Right atrium auricular region (tissue), 2 donors: ENCODE measurements around the gene TMEM184C. TPM values are rescaled to one million over a fixed set of nuclear protein-coding genes. Genes with fewer than 3 reads are reported as not detected.

Experiments used
- DNase-seq: peaks from one replicate; pipeline ENCODE4 v3.0.0-alpha.2; 2019; ENCODE audit warnings: low spot score
- H3K27ac ChIP-seq, 2 donors: fragments of 200-600 bp; sonication (generic); 1 replicate in 1 of 2; 2 replicates in 1 of 2; pipeline ENCODE4 v1.5.1; 2016 to 2019
- H3K27me3 ChIP-seq, 2 donors: fragments of 200-600 bp; sonication (generic); one replicate each; pipeline versions ENCODE4 v1.5.1 to v1.6.0; 2017 to 2019
- H3K36me3 ChIP-seq: fragments of 200-600 bp; sonication (generic); one replicate; pipeline ENCODE4 v1.5.1; 2016
- H3K4me1 ChIP-seq, 2 donors: fragments of 200-600 bp; sonication (generic); one replicate each; pipeline versions ENCODE4 v1.5.1 to v1.6.0; 2017 to 2019
- H3K4me3 ChIP-seq, 2 donors: fragments of 200-600 bp; sonication (generic); 1 replicate in 1 of 2; 2 replicates in 1 of 2; pipeline ENCODE4 v1.5.1; 2017 to 2019; ENCODE audit warnings: mild to moderate bottlenecking in 1 of 2, moderate library complexity in 1 of 2
- H3K9me3 ChIP-seq, 2 donors: fragments of 200-600 bp; sonication (generic); one replicate each; pipeline ENCODE4 v1.5.1; 2019
- CTCF ChIP-seq, 2 donors: fragments of 200-600 bp; sonication (generic); IDR thresholded peaks; one replicate each; pipeline ENCODE4 v1.5.1; 2019; ENCODE audit warnings: antibody characterized with exemption in 2 of 2
- total RNA-seq, 2 donors: library from RNA; depleted of rRNA; stranded (reverse); fragments of >200 nt; gene quantifications; one replicate each; pipeline ENCODE4 v1.1.0, GENCODE V29; 2016

The TMEM184C gene
- total RNA-seq, 2 donors from 2014 or later, result 20.9 to 27.5 TPM

GRCh38 chr4:147714575-147715401 is 97.6 kb downstream of the TMEM184C start:
- Histone ChIP-seq H3K36me3 (no peaks in the 10 kb centered on the region), H3K9me3 (no peaks in the 10 kb centered on the region), H3K27ac (no peak overlapping the region), H3K4me1 (no peaks in the 10 kb centered on the region), H3K27me3 (no peaks in the 10 kb centered on the region), H3K4me3 (no peak overlapping the region)
- TF ChIP-seq CTCF (IDR thresholded peaks at IDR 0.05), result no peak
- DNase-seq, result no peak

- no peaks in the 10 kb centered on the region for H3K27me3 ChIP-seq
- H3K4me1 ChIP-seq, result no peaks in the 10 kb centered on the region
- no peak for DNase-seq
- no peak overlapping the region for H3K27ac ChIP-seq
- no peaks in the 10 kb centered on the region for H3K9me3 ChIP-seq
- no peak overlapping the region for H3K4me3 ChIP-seq
- no peaks in the 10 kb centered on the region for H3K36me3 ChIP-seq
- no peak for TF ChIP-seq CTCF (IDR thresholded peaks at IDR 0.05)
These were observed 100.7 kb downstream of the TMEM184C start for GRCh38 chr4:147717878-147718277.

Other genes starting within 250 kb of the TMEM184C start
- 10 to 100 TPM; 64.8 to 72.7 TPM for gene EDNRA, start 136.3 kb upstream of the TMEM184C start, total RNA-seq
- 1 to 10 TPM; 5.0 to 5.2 TPM for gene PRMT9, start 66.8 kb downstream of the TMEM184C start, total RNA-seq
- gene ARHGAP10, start 114.7 kb downstream of the TMEM184C start, total RNA-seq, result 10 to 100 TPM; 36.1 to 43.5 TPM